Measurements from ENCODE around the gene GPR34.

DNA sequence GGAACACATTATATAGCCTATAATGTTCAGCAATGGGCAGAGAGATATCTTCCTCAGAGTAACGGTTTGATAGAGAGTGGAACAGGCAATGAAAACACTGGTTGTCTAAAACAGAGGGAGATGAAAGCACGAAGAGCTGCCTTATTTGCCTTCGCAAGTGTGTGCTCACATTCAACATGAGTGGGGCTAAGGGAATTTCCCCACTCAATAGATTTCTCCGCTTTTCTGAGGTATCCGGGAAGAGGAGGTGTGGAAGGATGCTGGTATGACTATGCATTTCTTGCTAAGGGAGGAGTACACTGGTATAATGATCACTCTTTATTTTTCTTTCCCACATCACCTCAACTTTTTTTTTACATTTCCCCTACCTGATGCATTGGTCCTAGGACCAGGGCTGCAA is 27.4 kb downstream of the GPR34 start:
- TF ChIP-seq POLR2A (IDR thresholded peaks at IDR 0.05; ENCODE audit: low read length), result no peak
- no peak for TF ChIP-seq GATA1 (IDR thresholded peaks at IDR 0.05; ENCODE audit: low read depth, low read length)

Data from erythroblast (primary cell).